T-cell (primary cell): ENCODE data around the gene FAU. TPM values are rescaled to one million over a fixed set of nuclear protein-coding genes. Genes with fewer than 3 reads are reported as not detected.

Experiments
- ATAC-seq, 4 experiments: fragments of 200-7000 bp in 3 of 4; fragments of 150-1000 bp in 1 of 4; cut with Tn5 transposase; replicated peaks in 1 of 4; 1 replicate in 3 of 4; 2 replicates in 1 of 4; pipeline ENCODE4 v1.10.0; 2021; ENCODE audit warnings: moderate library complexity in 3 of 4, mild to moderate bottlenecking in 2 of 4, moderate number of reproducible peaks in 1 of 4
- CTCF ChIA-PET, 2 donors: fragments of 300-600 bp; sonication (Branson Sonifier 250); formaldehyde crosslinking; loops; one replicate each; lab custom pipeline; 2022; ENCODE audit warnings: antibody characterized with exemption in 2 of 2; lab: Charles Lee
- POLR2A ChIA-PET, 2 donors: fragments of 300-600 bp; sonication (Branson Sonifier 250); formaldehyde crosslinking; loops; one replicate each; lab custom pipeline; 2022; ENCODE audit warnings: antibody characterized with exemption in 2 of 2; lab: Charles Lee
- DNase-seq, 35 experiments: peaks; one replicate each; pipeline versions ENCODE4 v3.0.0 to v3.0.0-alpha.2; 2013 to 2023
- H3K27ac ChIP-seq: one replicate; pipeline ENCODE4 v1.5.1; 2013; ENCODE audit warnings: low read length
- H3K27me3 ChIP-seq, 2 experiments: replicated peaks in 1 of 2; 1 replicate in 1 of 2; 2 replicates in 1 of 2; pipeline versions ENCODE4 v1.6.1 to v1.7.0; 2013; ENCODE audit warnings: low read length in 1 of 2, mixed read lengths in 1 of 2; ENCODE audit not compliant: control insufficient read depth in 2 of 2, insufficient read depth in 2 of 2; ENCODE audit errors: extremely low read depth in 1 of 2
- H3K36me3 ChIP-seq, 2 donors: 1 replicate in 1 of 2; 2 replicates in 1 of 2; pipeline versions ENCODE4 v1.6.1 to v1.7.0; 2013; ENCODE audit warnings: low read length in 1 of 2; ENCODE audit not compliant: control insufficient read depth in 2 of 2, insufficient read depth in 1 of 2; ENCODE audit errors: extremely low read depth in 1 of 2
- H3K4me1 ChIP-seq, 2 experiments: 1 replicate in 1 of 2; 2 replicates in 1 of 2; pipeline versions ENCODE4 v1.6.1 to v1.7.0; 2013; ENCODE audit warnings: low read length in 2 of 2, mixed read lengths in 1 of 2; ENCODE audit not compliant: insufficient read depth in 2 of 2, control insufficient read depth in 1 of 2; ENCODE audit errors: extremely low read depth in 1 of 2
- H3K4me3 ChIP-seq, 2 donors: 1 replicate in 1 of 2; 2 replicates in 1 of 2; pipeline versions ENCODE4 v1.5.1 to v1.7.0; 2013; ENCODE audit warnings: mild to moderate bottlenecking in 2 of 2, low read length in 1 of 2, moderate library complexity in 1 of 2; ENCODE audit not compliant: control insufficient read depth in 1 of 2; ENCODE audit errors: extremely low read depth in 1 of 2
- H3K9me3 ChIP-seq: 2 replicates; pipeline ENCODE4 v1.7.0; 2013
- H3K27ac Mint-ChIP-seq, 2 donors: one replicate each; pipeline ENCODE4 v1.8.0; 2020 to 2021; ENCODE audit warnings: mild to moderate bottlenecking in 2 of 2, mixed read lengths in 2 of 2
- H3K27me3 Mint-ChIP-seq, 2 donors: one replicate each; pipeline ENCODE4 v1.8.0; 2021 to 2022; ENCODE audit warnings: mixed read lengths in 2 of 2
- H3K36me3 Mint-ChIP-seq: one replicate; pipeline ENCODE4 v1.8.0; 2021; ENCODE audit warnings: mixed read lengths
- H3K4me1 Mint-ChIP-seq, 3 donors: one replicate each; pipeline ENCODE4 v1.8.0; 2020 to 2022; ENCODE audit warnings: mixed read lengths in 3 of 3, mild to moderate bottlenecking in 1 of 3
- H3K4me3 Mint-ChIP-seq, 3 donors: one replicate each; pipeline ENCODE4 v1.8.0; 2020 to 2022; ENCODE audit warnings: mild to moderate bottlenecking in 3 of 3, mixed read lengths in 3 of 3, moderate library complexity in 3 of 3
- H3K9me3 Mint-ChIP-seq, 3 donors: one replicate each; pipeline ENCODE4 v1.8.0; 2020 to 2022; ENCODE audit warnings: mixed read lengths in 3 of 3
- WGBS: methylation state at CpG from one replicate; pipeline ENCODE4 v1.1.5; 2013; ENCODE audit warnings: missing lambda C conversion rate; ENCODE audit not compliant: insufficient coverage; 5-methylcytosine and 5-hydroxymethylcytosine counted together
- total RNA-seq, 35 experiments: library from RNA in 6 of 35; stranded (reverse) in 6 of 35; fragments of 120-200 nt in 1 of 35; gene quantifications; one replicate each; pipeline versions ENCODE4 v1.2.1 to v1.2.4 and lab custom pipeline; 2013 to 2026

Gene FAU
- total RNA-seq, 5 donors from 2014 or later (not counting 1 experiment from before 2014, with no cell fraction given) = 1,477 to 1,924 (median 1,724) TPM

DNA sequence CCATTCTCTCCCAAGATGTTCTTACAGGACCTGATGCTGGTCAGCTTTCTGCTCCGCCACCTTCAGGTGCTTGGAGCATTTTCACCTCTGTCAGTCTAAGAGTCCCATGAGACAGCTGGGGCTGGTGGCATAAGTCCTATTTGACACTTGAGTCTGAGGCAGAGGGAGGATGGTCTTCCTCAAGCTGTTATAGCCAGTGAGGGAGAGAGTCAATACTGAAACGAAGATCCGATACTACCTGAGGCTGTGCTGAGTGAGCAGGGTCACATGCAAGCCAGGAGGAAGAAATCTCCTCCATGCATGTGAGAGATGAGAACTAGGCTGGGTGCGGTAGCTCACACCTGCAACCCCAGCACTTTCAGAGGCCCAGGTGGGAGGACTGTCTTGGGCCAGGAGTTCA is 32.3 kb downstream of the FAU start:
- no peaks in the 10 kb centered on the region for H3K9me3 ChIP-seq
- 100% methylated on average over 2 of the region's 4 CpGs for WGBS
- H3K4me1 Mint-ChIP-seq = peaks cover 14 to 15% (median 14%) of the 10 kb centered on the region in 3 donors
- H3K27me3 Mint-ChIP-seq = no peaks in the 10 kb centered on the region
- no peak overlapping the region for H3K4me3 Mint-ChIP-seq
- H3K27ac ChIP-seq = no peak overlapping the region
- no peaks in the 10 kb centered on the region for H3K9me3 Mint-ChIP-seq
- H3K4me3 ChIP-seq = no peak overlapping the region
- H3K36me3 Mint-ChIP-seq = peaks cover 20% of the 10 kb centered on the region
- POLR2A ChIA-PET = no interaction called here
- H3K27ac Mint-ChIP-seq = no peak overlapping the region
- H3K36me3 ChIP-seq = peaks cover 15 to 38% of the 10 kb centered on the region in 2 donors
- CTCF ChIA-PET = interaction anchor here in 1 of 2 donors (0.6 kb wide), 1 partner anchor 61 kb away, joined by 6 read pairs; no protein-coding TSS in a partner anchor
- DNase-seq (no peak), ATAC-seq (no peak)
- H3K27me3 ChIP-seq = no peaks in the 10 kb centered on the region
- peaks cover 3 to 10% of the 10 kb centered on the region in 2 experiments for H3K4me1 ChIP-seq

DNA sequence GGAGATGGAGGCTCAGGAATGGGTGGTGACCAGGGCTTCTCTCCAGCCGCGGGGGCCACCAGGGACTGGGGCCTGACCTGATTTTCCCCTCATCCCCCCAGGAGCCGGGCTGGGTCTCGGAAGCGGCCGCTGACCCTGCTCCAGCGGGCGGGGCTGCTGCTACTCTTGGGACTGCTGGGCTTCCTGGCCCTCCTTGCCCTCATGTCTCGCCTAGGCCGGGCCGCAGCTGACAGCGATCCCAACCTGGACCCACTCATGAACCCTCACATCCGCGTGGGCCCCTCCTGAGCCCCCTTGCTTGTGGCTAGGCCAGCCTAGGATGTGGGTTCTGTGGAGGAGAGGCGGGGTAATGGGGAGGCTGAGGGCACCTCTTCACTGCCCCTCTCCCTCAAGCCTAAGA is 34.1 kb downstream of the FAU start:
- Histone ChIP-seq H3K27ac (no peak overlapping the region), H3K27me3 (no peaks in the 10 kb centered on the region), H3K36me3 (peaks cover 15 to 38% of the 10 kb centered on the region in 2 donors), H3K4me3 (no peak overlapping the region), H3K4me1 (peaks cover 11 to 22% of the 10 kb centered on the region in 2 experiments), H3K9me3 (no peaks in the 10 kb centered on the region)
- H3K4me3 Mint-ChIP-seq = no peak overlapping the region
- WGBS = 100% methylated on average over 2 of the region's 15 CpGs
- H3K27me3 Mint-ChIP-seq = no peaks in the 10 kb centered on the region
- ChIA-PET CTCF (no interaction called here), POLR2A (no interaction called here)
- H3K4me1 Mint-ChIP-seq = peaks cover 26 to 32% (median 29%) of the 10 kb centered on the region in 3 donors
- H3K27ac Mint-ChIP-seq = no peak overlapping the region
- DNase-seq (no peak), ATAC-seq (no peak)
- H3K36me3 Mint-ChIP-seq = peaks cover 20% of the 10 kb centered on the region
- H3K9me3 Mint-ChIP-seq = no peaks in the 10 kb centered on the region

DNA sequence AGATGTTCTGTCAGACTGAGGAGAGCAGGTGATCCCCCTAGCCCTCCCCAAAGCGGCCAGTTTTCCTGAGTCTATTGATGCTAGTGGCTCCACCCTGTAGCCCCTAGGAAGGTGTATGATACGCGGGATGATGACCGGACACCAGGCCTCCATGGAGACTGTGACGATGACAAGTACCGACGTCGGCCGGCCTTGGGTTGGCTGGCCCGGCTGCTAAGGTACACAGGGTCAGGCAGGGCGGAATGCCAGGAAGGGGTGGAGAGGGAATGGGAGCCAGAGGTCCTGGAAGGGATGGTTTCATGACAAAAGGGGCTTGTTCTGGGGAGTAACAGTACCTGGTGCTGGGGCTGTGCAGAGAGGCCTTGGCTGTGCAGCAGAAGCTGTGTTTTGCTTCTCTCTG is 34.7 kb downstream of the FAU start:
- DNase-seq (no peak), ATAC-seq (no peak)
- Histone ChIP-seq H3K4me3 (no peak overlapping the region), H3K27ac (no peak overlapping the region), H3K36me3 (peaks cover 15 to 38% of the 10 kb centered on the region in 2 donors), H3K9me3 (no peaks in the 10 kb centered on the region), H3K27me3 (no peaks in the 10 kb centered on the region), H3K4me1 (peaks cover 11 to 22% of the 10 kb centered on the region in 2 experiments)
- Mint-ChIP-seq H3K4me1 (peaks cover 26 to 34% (median 30%) of the 10 kb centered on the region in 3 donors), H3K27me3 (no peaks in the 10 kb centered on the region), H3K4me3 (no peak overlapping the region), H3K27ac (no peak overlapping the region), H3K9me3 (no peaks in the 10 kb centered on the region), H3K36me3 (peaks cover 20% of the 10 kb centered on the region)
- 96% methylated on average over 11 of the region's 11 CpGs for WGBS
- POLR2A ChIA-PET = no interaction called here
- CTCF ChIA-PET = no interaction called here

DNA sequence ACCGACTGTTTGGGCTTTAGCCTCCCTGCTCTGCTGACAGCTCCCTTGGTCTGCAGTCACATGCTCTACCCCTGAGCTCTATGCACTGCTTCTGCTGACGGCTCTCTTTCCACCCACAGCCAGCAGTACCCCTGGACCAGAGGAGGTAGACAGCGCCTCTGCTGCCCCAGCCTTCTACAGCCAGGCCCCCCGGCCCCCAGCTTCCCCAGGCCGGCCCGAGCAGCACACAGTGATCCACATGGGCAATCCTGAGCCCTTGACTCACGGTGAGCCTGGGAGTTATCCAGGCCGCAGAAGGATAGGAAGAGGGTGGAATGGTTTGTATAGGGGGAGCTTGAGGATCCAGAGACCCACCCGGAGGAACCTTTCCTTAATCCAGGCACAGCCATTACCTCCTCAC is 35.1 kb downstream of the FAU start:
- H3K9me3 Mint-ChIP-seq = no peaks in the 10 kb centered on the region

DNA sequence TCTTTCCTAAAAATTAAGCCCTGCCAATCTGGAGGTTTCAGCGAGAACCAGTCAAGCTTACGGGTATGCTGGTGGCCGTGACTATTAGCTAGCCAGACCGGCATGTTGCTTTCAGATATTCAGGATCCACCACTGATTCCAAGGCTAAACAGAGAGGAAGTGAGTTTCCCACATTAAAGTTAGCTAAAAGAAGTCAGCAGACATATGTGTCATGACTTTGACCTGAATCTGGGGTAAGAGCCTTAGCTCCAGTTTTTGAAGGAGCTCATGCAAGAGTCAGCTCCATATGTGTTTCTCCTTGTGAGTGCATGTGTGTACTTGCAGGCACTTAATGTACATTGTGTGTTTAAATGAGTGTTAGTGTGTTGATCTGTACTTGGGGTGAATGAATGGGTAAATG is 36.5 kb downstream of the FAU start:
- Mint-ChIP-seq H3K27ac (peak overlapping the region; percentile 30 to 55), H3K36me3 (peaks cover 20% of the 10 kb centered on the region), H3K9me3 (no peaks in the 10 kb centered on the region), H3K27me3 (no peaks in the 10 kb centered on the region), H3K4me1 (peaks cover 26 to 34% (median 30%) of the 10 kb centered on the region in 3 donors), H3K4me3 (peak overlapping the region; percentile 88 to 93 (median 89))
- no CpG with 5 or more reads among the region's 4 CpGs for WGBS
- Histone ChIP-seq H3K4me3 (no peak overlapping the region), H3K36me3 (peaks cover 15 to 38% of the 10 kb centered on the region in 2 donors), H3K27ac (no peak overlapping the region), H3K9me3 (no peaks in the 10 kb centered on the region), H3K4me1 (peaks cover 11 to 22% of the 10 kb centered on the region in 2 experiments), H3K27me3 (no peaks in the 10 kb centered on the region)
- POLR2A ChIA-PET = interaction anchor here in 1 of 2 donors (0.5 kb wide), 1 partner anchor 13 kb away, joined by 4 read pairs; no protein-coding TSS in a partner anchor
- CTCF ChIA-PET = interaction anchor here in 1 of 2 donors (0.8 kb wide), 1 partner anchor 72 kb away, joined by 3 read pairs; no protein-coding TSS in a partner anchor
- ATAC-seq = no peak
- DNase-seq = no peak

More for the DNA sequence above, 35.1 kb downstream of the FAU start:
- Mint-ChIP-seq H3K27me3 (no peaks in the 10 kb centered on the region), H3K4me3 (peak overlapping the region in 1 of 3 donors; percentile 45), H3K36me3 (peaks cover 20% of the 10 kb centered on the region), H3K4me1 (peaks cover 26 to 34% (median 30%) of the 10 kb centered on the region in 3 donors), H3K27ac (no peak overlapping the region)
- Histone ChIP-seq H3K36me3 (peaks cover 15 to 38% of the 10 kb centered on the region in 2 donors), H3K27me3 (no peaks in the 10 kb centered on the region), H3K4me3 (no peak overlapping the region), H3K4me1 (peaks cover 11 to 22% of the 10 kb centered on the region in 2 experiments), H3K27ac (no peak overlapping the region), H3K9me3 (no peaks in the 10 kb centered on the region)
- no peak for DNase-seq
- POLR2A ChIA-PET = interaction anchor here (0.6 kb wide), 2 partner anchors 80 to 207 kb away, joined by 3 to 4 read pairs; no protein-coding TSS in a partner anchor
- CTCF ChIA-PET = interaction anchor here in 1 of 2 donors (0.5 kb wide), 1 partner anchor 260 kb away, joined by 3 read pairs; no protein-coding TSS in a partner anchor
- WGBS = 94% methylated on average over 4 of the region's 9 CpGs
- no peak for ATAC-seq

DNA sequence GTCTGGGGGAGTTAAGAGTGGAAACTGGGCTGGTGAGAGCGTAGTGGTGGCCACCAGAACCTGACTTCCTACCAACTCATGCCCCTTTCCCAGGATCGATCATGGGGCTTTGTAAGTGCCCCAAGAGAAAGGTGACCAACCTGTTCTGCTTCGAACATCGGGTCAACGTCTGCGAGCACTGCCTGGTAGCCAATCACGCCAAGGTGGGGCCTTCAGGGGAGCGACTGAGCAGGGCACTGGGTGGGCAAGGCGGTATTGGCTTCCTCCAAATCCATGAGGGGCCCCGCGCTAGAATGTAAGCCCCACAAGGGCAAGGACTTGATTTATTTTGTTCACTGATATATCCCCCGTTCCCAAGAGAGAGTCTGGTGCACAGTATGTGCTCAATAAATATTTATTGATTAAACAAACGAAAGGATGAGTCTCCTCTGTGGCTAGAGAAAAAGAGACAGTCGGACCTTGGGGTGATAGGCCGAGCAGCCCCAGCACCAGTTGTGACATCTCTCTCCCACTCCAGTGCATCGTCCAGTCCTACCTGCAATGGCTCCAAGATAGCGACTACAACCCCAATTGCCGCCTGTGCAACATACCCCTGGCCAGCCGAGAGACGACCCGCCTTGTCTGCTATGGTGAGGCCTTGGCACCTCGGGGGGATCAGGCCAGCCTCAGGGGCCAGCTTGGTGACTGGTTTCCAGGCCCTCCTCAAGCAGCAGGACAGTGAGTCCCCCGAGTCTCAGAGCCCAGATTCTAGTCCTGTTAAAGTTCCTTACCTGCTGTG is 37.1 kb downstream of the FAU start:
- Histone ChIP-seq H3K9me3 (no peaks in the 10 kb centered on the region), H3K4me3 (peak overlapping the region; percentile 83 to 89), H3K4me1 (peaks cover 11 to 22% of the 10 kb centered on the region in 2 experiments), H3K27me3 (no peaks in the 10 kb centered on the region), H3K27ac (peak overlapping the region; percentile 92), H3K36me3 (peaks cover 15 to 38% of the 10 kb centered on the region in 2 donors)
- ATAC-seq (no peak), DNase-seq (no peak)
- POLR2A ChIA-PET = interaction anchor here in 1 of 2 donors (0.5 kb wide), 1 partner anchor 14 kb away, joined by 4 read pairs; no protein-coding TSS in a partner anchor
- Mint-ChIP-seq H3K9me3 (no peaks in the 10 kb centered on the region), H3K4me3 (peak overlapping the region; percentile 88 to 93 (median 89)), H3K27me3 (no peaks in the 10 kb centered on the region), H3K4me1 (peaks cover 26 to 34% (median 30%) of the 10 kb centered on the region in 3 donors), H3K27ac (peak overlapping the region; percentile 96), H3K36me3 (peaks cover 20% of the 10 kb centered on the region)
- CTCF ChIA-PET = interaction anchor here in 1 of 2 donors (0.8 kb wide), 1 partner anchor 72 kb away, joined by 3 read pairs; no protein-coding TSS in a partner anchor
- WGBS = 60% methylated on average over 19 of the region's 23 CpGs
